K562 (cell line): ENCODE measurements around the gene DTNA. TPM values are rescaled to one million over a fixed set of nuclear protein-coding genes. Genes with fewer than 3 reads are reported as not detected.

Experiments
- ATAC-seq: fragments of 200-7000 bp; cut with Tn5 transposase; 3 replicates; pipeline ENCODE4 v1.9.1; 2020; ENCODE audit warnings: moderate library complexity
- BruUV-seq: library from RNA; stranded (reverse); fragments of 400-500 nt; replicated peaks from 2 replicates; lab custom pipeline; 2021; lab: Mats Ljungman, UMichigan
- CTCF ChIA-PET: fragments of 300-600 bp; formaldehyde crosslinking; extraction: SDS; loops from one replicate; lab custom pipeline; 2021; ENCODE audit warnings: low intra/inter-chr PET ratio; lab: Yijun Ruan, JAX
- POLR2A ChIA-PET: fragments of 300-600, 350-650 bp; sonication (Branson Sonifier 250); formaldehyde crosslinking; extraction: SDS; loops from one replicate; lab custom pipeline; 2021; ENCODE audit warnings: antibody characterized with exemption, inconsistent platforms; lab: Yijun Ruan, JAX
- DNase-seq, 4 experiments: peaks; one replicate each; pipeline versions ENCODE4 v3.0.0 to v3.0.0-alpha.2; 2011 to 2018; ENCODE audit warnings: low spot score in 3 of 4, mixed read lengths in 3 of 4; ENCODE audit errors: extremely low read depth in 1 of 4
- FAIRE-seq: peaks from 2 replicates; lab custom pipeline; 2011; peaks lifted over from hg19 to GRCh38; lab: Jason Lieb, UNC
- H2AFZ ChIP-seq: 2 replicates; pipeline ENCODE4 v1.6.0; 2011; ENCODE audit warnings: low read depth, low read length, control low read depth, inconsistent platforms
- H3K27ac ChIP-seq: fragments of 200-600 bp; 3 replicates; pipeline ENCODE4 v1.8.0; 2011; ENCODE audit warnings: low read depth, mild to moderate bottlenecking, control low read depth, inconsistent platforms, low read length, moderate library complexity, mixed read lengths; ENCODE audit errors: extremely low read depth
- H3K27me3 ChIP-seq, 2 experiments: fragments of 300-600 bp in 1 of 2; 2 replicates in 1 of 2; 3 replicates in 1 of 2; pipeline versions ENCODE4 v1.6.0 to v1.8.0; 2011; ENCODE audit warnings: inconsistent platforms in 2 of 2, low read length in 2 of 2, mild to moderate bottlenecking in 1 of 2, mixed read lengths in 1 of 2, moderate library complexity in 1 of 2; ENCODE audit not compliant: control insufficient read depth in 2 of 2, insufficient read depth in 2 of 2
- H3K36me3 ChIP-seq: fragments of 300-600 bp; 3 replicates; pipeline ENCODE4 v1.8.0; 2011; ENCODE audit warnings: mild to moderate bottlenecking, low read length, inconsistent platforms; ENCODE audit not compliant: control insufficient read depth, insufficient read depth
- H3K4me1 ChIP-seq, 2 experiments: fragments of 200-600 bp in 1 of 2; replicated peaks in 1 of 2; 2 replicates in 1 of 2; 3 replicates in 1 of 2; pipeline versions ENCODE4 v1.5.1 to v1.8.0; 2011; ENCODE audit warnings: inconsistent platforms in 2 of 2, low read length in 2 of 2, mild to moderate bottlenecking in 1 of 2, mixed read lengths in 1 of 2, moderate library complexity in 1 of 2; ENCODE audit not compliant: control insufficient read depth in 2 of 2, insufficient read depth in 2 of 2
- H3K4me2 ChIP-seq: 2 replicates; pipeline ENCODE4 v1.6.1; 2011; ENCODE audit warnings: low read length, control low read depth, inconsistent platforms, mixed read lengths; ENCODE audit not compliant: insufficient read depth
- H3K4me3 ChIP-seq: fragments of 200-600 bp; sonication (generic), shearing (Covaris generic); 2 replicates; pipeline ENCODE4 v1.5.1; 2016; ENCODE audit warnings: control low read depth, inconsistent platforms
- H3K79me2 ChIP-seq: fragments of 200-600 bp; 3 replicates; pipeline ENCODE4 v1.8.0; 2011; ENCODE audit warnings: low read length, inconsistent platforms; ENCODE audit not compliant: control insufficient read depth, insufficient read depth
- H3K9ac ChIP-seq, 2 experiments: 2 replicates each; pipeline versions ENCODE4 v1.6.0 to v1.6.1; 2011; ENCODE audit warnings: low read depth in 2 of 2, low read length in 2 of 2, control low read depth in 1 of 2, inconsistent platforms in 1 of 2, mild to moderate bottlenecking in 1 of 2, mixed read lengths in 1 of 2; ENCODE audit not compliant: insufficient read depth in 1 of 2
- H3K9me1 ChIP-seq: one replicate; pipeline ENCODE4 v1.6.0; 2011; ENCODE audit warnings: inconsistent platforms, mild to moderate bottlenecking, low read length, moderate library complexity; ENCODE audit not compliant: control insufficient read depth, insufficient read depth
- H3K9me3 ChIP-seq: replicated peaks from 2 replicates; pipeline ENCODE4 v1.5.1; 2011; ENCODE audit warnings: low read depth, low read length, inconsistent platforms; ENCODE audit not compliant: control insufficient read depth, insufficient read depth
- H4K20me1 ChIP-seq: replicated peaks from 2 replicates; pipeline ENCODE4 v1.6.1; 2011; ENCODE audit warnings: low read length, inconsistent platforms, mixed read lengths; ENCODE audit not compliant: control insufficient read depth, insufficient read depth
- BACH1 ChIP-seq: fragments of 200-800 bp; sonication (Bioruptor generic); IDR thresholded peaks from 2 replicates; pipeline ENCODE4 v1.6.1; 2016; ENCODE audit warnings: missing genetic modification characterization, missing compliant biosample characterization
- CBX5 ChIP-seq: IDR thresholded peaks from 2 replicates; pipeline ENCODE4 v1.6.1; 2014; ENCODE audit warnings: low read depth, borderline replicate concordance
- DACH1 ChIP-seq: fragments of 450-650 bp; IDR thresholded peaks from 2 replicates; pipeline ENCODE4 v1.6.1; 2018; ENCODE audit not compliant: partially characterized antibody
- ESRRA ChIP-seq: fragments of 450-650 bp; IDR thresholded peaks from 2 replicates; pipeline ENCODE4 v1.6.1; 2014; ENCODE audit warnings: low read depth, mild to moderate bottlenecking, moderate library complexity, borderline replicate concordance
- L3MBTL2 ChIP-seq: fragments of 450-650 bp; IDR thresholded peaks from 2 replicates; pipeline ENCODE4 v1.6.1; 2016; ENCODE audit warnings: mild to moderate bottlenecking, moderate library complexity
- MEF2D ChIP-seq: conservative IDR thresholded peaks from 2 replicates; pipeline ENCODE4 v1.6.1; 2016; ENCODE audit warnings: low read depth, missing genetic modification characterization, missing compliant biosample characterization
- NCOA4 ChIP-seq: fragments of 450-650 bp; IDR thresholded peaks from 2 replicates; pipeline ENCODE4 v1.6.1; 2018; ENCODE audit warnings: mild to moderate bottlenecking; ENCODE audit not compliant: partially characterized antibody
- NONO ChIP-seq, 2 experiments: fragments of 200-400 bp in 1 of 2; fragments of 450-650 bp in 1 of 2; formaldehyde crosslinking in 1 of 2; IDR thresholded peaks; 2 replicates each; pipeline ENCODE4 v1.6.1; 2017; ENCODE audit warnings: low read depth in 2 of 2, mild to moderate bottlenecking in 2 of 2, moderate library complexity in 2 of 2, low read length in 1 of 2
- RAD21 ChIP-seq, 2 experiments: fragments of 250-450 bp in 1 of 2; fragments of 450-650 bp in 1 of 2; sonication (Bioruptor Pico) in 1 of 2; formaldehyde crosslinking in 1 of 2; IDR thresholded peaks in 1 of 2; conservative IDR thresholded peaks in 1 of 2; 2 replicates each; pipeline versions ENCODE4 v1.4.0 to v1.8.0; 2020 to 2022; ENCODE audit warnings: mild to moderate bottlenecking in 2 of 2, moderate library complexity in 1 of 2
- RBFOX2 ChIP-seq: fragments of 200-400 bp; formaldehyde crosslinking; IDR thresholded peaks from 2 replicates; pipeline ENCODE4 v1.6.1; 2017; ENCODE audit warnings: low read depth, mild to moderate bottlenecking, low read length, moderate library complexity
- SAFB2 ChIP-seq: fragments of 200-400 bp; formaldehyde crosslinking; IDR thresholded peaks from 2 replicates; pipeline ENCODE4 v1.6.1; 2018; ENCODE audit warnings: borderline replicate concordance, low read length, low read depth, moderate library complexity; ENCODE audit not compliant: severe bottlenecking
- SOX6 ChIP-seq: fragments of 450-650 bp; IDR thresholded peaks from 2 replicates; pipeline ENCODE4 v1.6.1; 2014; ENCODE audit warnings: mild to moderate bottlenecking
- THRAP3 ChIP-seq: fragments of 450-650 bp; IDR thresholded peaks from 2 replicates; pipeline ENCODE4 v1.6.1; 2016; ENCODE audit warnings: mild to moderate bottlenecking, inconsistent platforms, borderline replicate concordance
- ZNF174 ChIP-seq: fragments of 250-450 bp; sonication (Bioruptor Pico); IDR thresholded peaks from 2 replicates; pipeline ENCODE4 v1.4.0; 2020; ENCODE audit warnings: mild to moderate bottlenecking
- ZNF431 ChIP-seq: sonication (generic); formaldehyde crosslinking; IDR thresholded peaks from 2 replicates; pipeline ENCODE4 v1.8.0; 2022; ENCODE audit warnings: mild to moderate bottlenecking, missing genetic modification reagents
- ZNF766 ChIP-seq: fragments of 200-800 bp; sonication (Bioruptor generic); conservative IDR thresholded peaks from 2 replicates; pipeline ENCODE4 v1.6.1; 2016; ENCODE audit warnings: missing genetic modification characterization, missing compliant biosample characterization
- WGBS: fragments of 100-300 bp; shearing (Covaris generic); methylation state at CpG from one replicate; pipeline ENCODE4 v1.1.6; 2016; ENCODE audit warnings: low coverage, mixed read lengths; ENCODE audit not compliant: insufficient coverage; ENCODE audit errors: missing lambda C conversion rate; 5-methylcytosine and 5-hydroxymethylcytosine counted together
- in situ Hi-C: fragments of 300-500 bp; cut with MboI; formaldehyde crosslinking; loops from 4 replicates; pipeline ENCODE4 v1.15.0; 2018; ENCODE audit warnings: inconsistent platforms, mixed read lengths
- intact Hi-C: fragments of 100-400 bp; cut with micrococcal nuclease; formaldehyde crosslinking; loops from 2 replicates; pipeline ENCODE4 v1.14.2; 2022
- polyA plus RNA-seq, 8 experiments: library from polyadenylated mRNA; depleted of rRNA in 4 of 8; stranded (reverse) in 5 of 8; unstranded in 3 of 8; fragments of >200 nt; fragmentation: Nextera tagmentation in 2 of 8; fragmentation: Illumina TruSeq in 1 of 8; extraction: Ambion mirVana in 2 of 8; extraction: Trizol in 1 of 8; gene quantifications; 2 replicates each; pipeline versions ENCODE4 v1.2.1 to v1.2.3, GENCODE V29; 2011 to 2014; ENCODE audit warnings: inconsistent platforms in 1 of 8, missing spikeins in 1 of 8
- total RNA-seq, 7 experiments: library from RNA; depleted of rRNA in 6 of 7; stranded (reverse); fragments of >200 nt in 6 of 7; fragmentation: Illumina TruSeq in 2 of 7; extraction: Trizol in 2 of 7; gene quantifications; 2 replicates each; pipeline versions ENCODE4 v1.2.1 to v1.2.3, GENCODE V29; 2011 to 2021; ENCODE audit warnings: low replicate concordance in 1 of 7
- TF ChIP-seq, protein P1 (sequence below): fragments of 250-450 bp; sonication (Bioruptor Pico); IDR thresholded peaks from 2 replicates; pipeline ENCODE4 v1.5.0; 2021; ENCODE audit warnings: mild to moderate bottlenecking, borderline replicate concordance
- TF ChIP-seq, protein P2 (sequence below), 3 experiments: IDR thresholded peaks in 2 of 3; conservative IDR thresholded peaks in 1 of 3; 2 replicates each; pipeline ENCODE4 v1.5.1; 2011 to 2012; ENCODE audit warnings: low read length in 3 of 3, mild to moderate bottlenecking in 3 of 3, control low read depth in 2 of 3, improper control_type of control experiment in 1 of 3, inconsistent platforms in 1 of 3, low read depth in 1 of 3, mixed read lengths in 1 of 3, moderate library complexity in 1 of 3; ENCODE audit not compliant: insufficient read depth in 2 of 3

DTNA gene
- total and polyA plus RNA-seq, 9 of the 15 experiments (the other 6 are each of a cell fraction or from before 2014, with no cell fraction given) = 0.07 to 2.4 (median 0.22) TPM; not detected in 2

DNA sequence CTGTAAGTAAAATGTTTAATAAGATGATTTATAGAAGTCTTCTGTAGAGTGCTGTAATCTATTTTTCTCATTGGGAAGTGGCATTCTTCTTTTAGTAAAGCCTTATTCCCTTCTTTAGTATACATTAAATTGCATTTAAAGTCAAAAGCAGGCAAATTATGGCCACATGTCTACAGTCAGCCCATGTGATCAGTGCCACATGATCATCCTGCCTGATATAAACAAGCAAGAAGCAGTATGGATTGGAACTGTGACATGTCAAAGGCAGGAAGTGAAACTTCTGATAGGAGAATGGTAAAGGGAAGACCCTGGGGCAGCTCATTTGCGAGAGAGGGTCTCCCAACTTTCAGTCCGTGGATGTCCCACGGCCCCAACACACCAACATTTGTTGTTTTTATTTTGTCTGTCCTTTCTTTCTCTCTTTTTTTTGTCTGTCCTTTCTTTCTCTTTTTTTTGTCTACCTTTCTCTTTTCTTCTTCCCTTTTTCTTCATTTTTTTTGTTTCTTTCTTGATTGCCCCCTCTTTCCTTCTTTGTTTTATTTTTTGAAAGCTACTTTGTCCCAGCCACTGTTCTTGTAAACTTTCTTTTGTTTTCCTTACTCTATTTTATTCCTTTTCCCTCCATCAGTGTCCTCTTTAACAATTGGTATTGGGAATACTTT lies 154.9 kb downstream of the DTNA start (continued):
- TF ChIP-seq ZNF174 (CRISPR knock-in tag) = no peak
- TF ChIP-seq DACH1 = no peak
- no peak for TF ChIP-seq ESRRA
- no peak for TF ChIP-seq RBFOX2
- TF ChIP-seq BACH1 = 0 out of 2 replicates have a peak, but pooled peaks have one; percentile 22
- TF ChIP-seq SAFB2 = no peak
- peak; percentile 49; the same call in 1 of the 2 replicates for TF ChIP-seq L3MBTL2
- no peak for TF ChIP-seq MEF2D (tag)

DNA sequence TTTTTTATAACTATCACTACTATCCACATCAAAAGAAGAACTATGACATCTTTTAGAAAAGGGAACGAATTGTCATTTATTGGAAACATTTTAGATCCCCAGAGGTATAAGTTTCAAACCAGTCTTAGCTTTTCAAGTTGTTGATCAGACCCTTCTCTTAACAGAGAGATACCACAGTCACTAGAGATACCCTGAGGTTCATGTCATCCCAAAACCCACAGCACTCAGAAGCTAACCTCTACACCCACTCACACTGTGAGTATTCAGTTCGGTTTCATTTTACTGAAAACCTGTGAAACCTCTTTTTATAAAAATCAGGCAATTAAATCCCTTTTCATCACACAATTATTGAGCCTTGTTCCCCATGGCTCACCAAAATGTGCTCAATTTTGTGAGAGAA lies 156.2 kb downstream of the DTNA start:
- no TSS peak for BruUV-seq
- Histone ChIP-seq H3K4me2 (no peak overlapping the region), H3K36me3 (no peaks in the 10 kb centered on the region), H4K20me1 (no peaks in the 10 kb centered on the region), H3K9me3 (no peaks in the 10 kb centered on the region), H2AFZ (no peak overlapping the region), H3K4me1 (no peaks in the 10 kb centered on the region), H3K9me1 (no peaks in the 10 kb centered on the region), H3K79me2 (no peaks in the 10 kb centered on the region), H3K27ac (no peak overlapping the region), H3K9ac (no peak overlapping the region), H3K27me3 (no peaks in the 10 kb centered on the region), H3K4me3 (no peak overlapping the region)
- in situ Hi-C loops = no loop called here
- ChIA-PET CTCF (interaction anchor here (1.3 kb wide), 1 partner anchor 278 kb away, joined by 4 read pairs; no protein-coding TSS in a partner anchor), POLR2A (no interaction called here)
- DNase-seq (no peak), ATAC-seq (no peak), FAIRE-seq (no peak)
- WGBS = 5% methylated on average over 2 of the region's 2 CpGs
- intact Hi-C loops = loop anchor here (10.0 kb wide), 2 partner anchors 298 to 508 kb away; partner anchors contain the start of gene ZNF396
- TF ChIP-seq CBX5 = no peak
- TF ChIP-seq, protein P1, sequence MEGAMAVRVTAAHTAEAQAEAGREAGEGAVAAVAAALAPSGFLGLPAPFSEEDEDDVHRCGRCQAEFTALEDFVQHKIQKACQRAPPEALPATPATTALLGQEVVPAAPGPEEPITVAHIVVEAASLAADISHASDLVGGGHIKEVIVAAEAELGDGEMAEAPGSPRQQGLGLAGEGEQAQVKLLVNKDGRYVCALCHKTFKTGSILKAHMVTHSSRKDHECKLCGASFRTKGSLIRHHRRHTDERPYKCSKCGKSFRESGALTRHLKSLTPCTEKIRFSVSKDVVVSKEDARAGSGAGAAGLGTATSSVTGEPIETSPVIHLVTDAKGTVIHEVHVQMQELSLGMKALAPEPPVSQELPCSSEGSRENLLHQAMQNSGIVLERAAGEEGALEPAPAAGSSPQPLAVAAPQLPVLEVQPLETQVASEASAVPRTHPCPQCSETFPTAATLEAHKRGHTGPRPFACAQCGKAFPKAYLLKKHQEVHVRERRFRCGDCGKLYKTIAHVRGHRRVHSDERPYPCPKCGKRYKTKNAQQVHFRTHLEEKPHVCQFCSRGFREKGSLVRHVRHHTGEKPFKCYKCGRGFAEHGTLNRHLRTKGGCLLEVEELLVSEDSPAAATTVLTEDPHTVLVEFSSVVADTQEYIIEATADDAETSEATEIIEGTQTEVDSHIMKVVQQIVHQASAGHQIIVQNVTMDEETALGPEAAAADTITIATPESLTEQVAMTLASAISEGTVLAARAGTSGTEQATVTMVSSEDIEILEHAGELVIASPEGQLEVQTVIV = no peak
- TF ChIP-seq SOX6 = no peak
- TF ChIP-seq THRAP3 = no peak
- no peak for TF ChIP-seq NCOA4
- no peak for TF ChIP-seq ZNF766
- no peak for TF ChIP-seq NONO (IDR thresholded peaks at IDR 0.05; ENCODE audit: low read depth in 2 of 2, low read length in 1 of 2)
- no peak for TF ChIP-seq RAD21 (CRISPR knock-in tag; conservative IDR thresholded peaks at IDR 0.05 in 1 of 2, IDR thresholded peaks at IDR 0.05 in 1 of 2)
- no peak for TF ChIP-seq ZNF431
- TF ChIP-seq, protein P2, sequence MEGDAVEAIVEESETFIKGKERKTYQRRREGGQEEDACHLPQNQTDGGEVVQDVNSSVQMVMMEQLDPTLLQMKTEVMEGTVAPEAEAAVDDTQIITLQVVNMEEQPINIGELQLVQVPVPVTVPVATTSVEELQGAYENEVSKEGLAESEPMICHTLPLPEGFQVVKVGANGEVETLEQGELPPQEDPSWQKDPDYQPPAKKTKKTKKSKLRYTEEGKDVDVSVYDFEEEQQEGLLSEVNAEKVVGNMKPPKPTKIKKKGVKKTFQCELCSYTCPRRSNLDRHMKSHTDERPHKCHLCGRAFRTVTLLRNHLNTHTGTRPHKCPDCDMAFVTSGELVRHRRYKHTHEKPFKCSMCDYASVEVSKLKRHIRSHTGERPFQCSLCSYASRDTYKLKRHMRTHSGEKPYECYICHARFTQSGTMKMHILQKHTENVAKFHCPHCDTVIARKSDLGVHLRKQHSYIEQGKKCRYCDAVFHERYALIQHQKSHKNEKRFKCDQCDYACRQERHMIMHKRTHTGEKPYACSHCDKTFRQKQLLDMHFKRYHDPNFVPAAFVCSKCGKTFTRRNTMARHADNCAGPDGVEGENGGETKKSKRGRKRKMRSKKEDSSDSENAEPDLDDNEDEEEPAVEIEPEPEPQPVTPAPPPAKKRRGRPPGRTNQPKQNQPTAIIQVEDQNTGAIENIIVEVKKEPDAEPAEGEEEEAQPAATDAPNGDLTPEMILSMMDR (IDR thresholded peaks at IDR 0.05 in 2 of 3, conservative IDR thresholded peaks at IDR 0.05 in 1 of 3; ENCODE audit: insufficient read depth in 2 of 3, low read depth in 1 of 3, low read length in 3 of 3) = no peak
